Cerebellar cortex (tissue), 1 donor: ENCODE measurements around the gene SLC25A29.
A peak's percentile ranks its signal among the peaks of the same experiment; 100 is the strongest.
"Not testable (repeated sequence)": the region's sequence is repeated elsewhere in the genome, so short reads cannot be mapped to it uniquely, and the experiment has no call there.

Source experiments
- DNase-seq: peaks from one replicate; pipeline ENCODE4 v3.0.0-alpha.2; 2015; ENCODE audit warnings: low spot score

SLC25A29 gene

DNA sequence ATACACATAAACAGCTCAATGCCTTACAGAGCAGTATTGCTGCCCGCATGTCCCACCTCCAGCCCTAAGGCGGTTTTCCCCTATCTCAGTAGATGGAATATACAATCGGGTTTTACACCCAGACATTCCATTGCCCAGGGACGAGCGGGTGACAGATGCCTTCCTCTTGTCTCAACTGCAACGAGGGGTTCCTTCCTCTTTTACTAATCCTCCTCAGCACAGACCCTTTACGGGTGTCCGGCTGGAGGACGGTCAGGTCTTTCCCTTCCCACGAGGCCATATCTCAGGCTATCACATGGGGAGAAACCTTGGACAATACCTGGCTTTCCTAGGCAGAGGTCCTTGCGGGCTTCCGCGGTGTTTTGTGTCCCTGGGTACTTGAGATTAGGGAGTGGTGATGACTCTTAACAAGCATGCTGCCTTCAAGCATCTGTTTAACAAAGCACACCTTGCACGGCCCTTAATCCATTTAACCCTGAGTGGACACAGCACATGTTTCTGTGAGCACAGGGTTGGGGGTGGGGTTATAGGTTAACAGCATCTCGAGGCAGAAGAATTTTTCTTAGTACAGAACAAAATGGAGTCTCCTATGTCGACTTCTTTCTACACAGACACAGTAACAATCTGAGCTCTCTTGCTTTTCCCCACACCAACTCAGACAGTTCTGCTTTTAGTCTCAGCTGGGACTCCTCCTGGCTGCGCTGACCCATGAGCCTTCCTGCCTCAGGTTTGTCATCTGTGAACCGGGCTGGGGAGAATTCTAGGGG is 6.0 kb upstream of the SLC25A29 start:
- not testable (repeated sequence) for DNase-seq

DNA sequence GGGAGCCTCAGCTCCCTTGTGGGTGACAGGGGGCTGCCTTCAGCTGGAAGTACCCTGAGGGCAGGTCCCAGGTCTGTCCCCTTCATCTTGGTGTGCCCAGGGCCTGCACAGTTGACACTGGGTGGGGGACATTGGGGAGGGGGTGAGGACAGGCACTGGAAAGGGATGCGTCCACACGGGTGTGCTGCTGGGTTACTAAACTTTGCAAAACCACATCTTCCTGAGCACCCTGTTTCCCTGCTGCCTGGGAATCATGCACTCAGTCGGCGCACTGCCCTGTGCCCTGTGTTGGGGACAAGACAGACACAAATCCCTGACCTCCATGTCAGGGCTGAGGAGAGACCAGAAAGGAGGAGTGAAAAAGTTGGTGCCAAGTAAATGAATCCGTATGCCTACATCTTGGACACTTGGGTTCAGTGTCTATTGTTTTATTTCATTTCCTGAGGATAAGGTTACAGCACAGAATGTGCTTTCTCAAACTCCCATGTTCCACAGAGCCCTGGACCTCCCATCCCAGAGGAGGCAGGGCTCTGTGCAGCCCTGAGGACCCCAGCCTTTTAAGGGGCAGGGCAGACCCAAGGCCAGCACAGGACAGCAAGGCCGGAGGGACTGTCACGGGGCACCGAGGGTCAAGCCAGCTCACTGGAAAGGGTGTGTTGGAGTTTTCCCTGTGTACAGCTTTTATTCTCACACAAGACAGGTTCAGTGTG is 2.9 kb upstream of the SLC25A29 start:
- DNase-seq, result no peak

DNA sequence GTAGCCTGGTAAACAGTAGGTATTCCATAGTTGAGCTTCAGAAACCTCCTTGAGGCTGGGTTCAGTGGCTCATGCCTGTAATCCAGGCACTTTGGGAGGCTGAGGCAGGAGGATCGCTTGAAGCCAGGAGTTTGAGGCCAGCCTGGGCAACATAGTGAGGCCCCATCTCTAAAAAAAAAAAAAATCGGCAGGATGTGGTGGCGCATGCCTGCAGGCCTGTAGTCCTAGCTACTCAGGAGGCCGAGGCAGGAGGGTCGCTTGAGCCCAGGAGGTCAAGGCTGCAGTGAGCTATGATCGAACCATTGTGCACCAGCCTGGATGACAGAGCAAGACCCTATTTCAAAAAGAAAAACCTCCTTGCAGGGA is 2.2 kb upstream of the SLC25A29 start:
- not testable (repeated sequence) for DNase-seq

DNA sequence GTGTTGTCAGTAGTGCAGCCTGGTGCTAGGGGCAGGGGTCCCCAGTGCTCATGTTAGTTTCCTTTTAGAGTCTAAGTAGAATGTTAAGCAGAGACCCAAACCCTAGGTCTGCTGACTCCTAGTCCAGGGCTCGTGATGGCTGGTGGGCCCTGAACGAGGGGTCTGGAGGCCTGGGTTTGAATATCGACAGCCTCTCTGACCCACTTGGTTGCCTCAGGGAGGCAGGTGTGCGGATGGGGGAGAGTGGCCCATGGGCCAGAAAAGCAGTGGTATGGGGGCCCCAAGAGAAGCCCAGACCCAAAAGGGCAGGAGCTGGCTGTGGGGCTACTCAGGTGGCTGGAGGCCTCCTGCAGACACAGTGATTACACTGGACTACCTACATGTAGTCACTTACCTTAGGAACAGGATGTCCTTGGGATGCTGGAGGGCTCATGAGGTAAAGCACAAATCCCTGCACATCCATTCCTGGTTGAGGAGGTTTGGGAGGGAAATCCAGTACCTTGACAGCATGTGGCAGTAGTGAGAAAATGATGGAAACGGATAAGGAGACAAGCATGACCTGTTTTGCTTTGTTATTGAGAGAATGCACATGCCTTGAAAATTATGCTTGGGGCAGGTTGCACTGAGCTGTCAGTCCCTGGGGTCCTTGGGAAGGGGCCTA is 1.7 kb upstream of the SLC25A29 start:
- peak; percentile 40 for DNase-seq

DNA sequence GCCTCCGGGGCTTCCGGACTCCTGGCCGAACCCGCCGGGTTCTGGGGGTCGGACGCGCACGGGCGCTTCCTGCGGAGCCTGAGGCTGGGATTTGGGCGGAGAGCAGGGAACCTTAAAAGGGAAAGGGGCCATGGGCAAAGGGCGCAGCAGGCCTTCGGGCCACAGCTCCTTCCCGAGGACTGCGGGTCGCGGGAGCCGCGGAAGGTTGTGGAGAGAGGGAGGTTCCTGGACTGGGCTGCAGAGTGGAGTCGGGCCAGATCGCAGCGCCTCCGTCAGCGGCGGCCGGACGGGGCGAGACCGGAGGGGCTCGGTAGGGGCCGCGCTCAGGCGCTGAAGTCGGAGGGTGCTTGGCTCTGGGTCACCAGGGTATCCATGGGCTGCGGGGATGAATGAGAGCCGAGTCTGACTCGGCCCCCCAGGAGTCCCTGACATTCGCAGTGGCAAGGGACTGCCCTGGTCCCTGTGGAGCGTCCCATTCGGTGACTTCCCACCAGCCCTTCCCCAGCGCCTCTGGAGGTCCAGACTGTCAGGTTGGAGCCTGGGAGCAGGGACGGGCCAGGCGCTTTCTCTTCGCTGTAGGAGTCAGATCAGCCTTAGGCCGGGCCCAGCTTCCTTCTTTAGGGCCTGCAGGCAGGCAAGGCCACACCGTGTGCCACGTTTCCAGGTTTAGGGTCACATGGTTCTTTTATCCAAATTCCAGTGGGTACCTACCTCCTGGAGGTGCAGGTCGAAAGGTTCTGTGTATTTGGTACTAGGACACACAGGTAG is 938 bp upstream of the SLC25A29 start:
- DNase-seq, result no peak

DNA sequence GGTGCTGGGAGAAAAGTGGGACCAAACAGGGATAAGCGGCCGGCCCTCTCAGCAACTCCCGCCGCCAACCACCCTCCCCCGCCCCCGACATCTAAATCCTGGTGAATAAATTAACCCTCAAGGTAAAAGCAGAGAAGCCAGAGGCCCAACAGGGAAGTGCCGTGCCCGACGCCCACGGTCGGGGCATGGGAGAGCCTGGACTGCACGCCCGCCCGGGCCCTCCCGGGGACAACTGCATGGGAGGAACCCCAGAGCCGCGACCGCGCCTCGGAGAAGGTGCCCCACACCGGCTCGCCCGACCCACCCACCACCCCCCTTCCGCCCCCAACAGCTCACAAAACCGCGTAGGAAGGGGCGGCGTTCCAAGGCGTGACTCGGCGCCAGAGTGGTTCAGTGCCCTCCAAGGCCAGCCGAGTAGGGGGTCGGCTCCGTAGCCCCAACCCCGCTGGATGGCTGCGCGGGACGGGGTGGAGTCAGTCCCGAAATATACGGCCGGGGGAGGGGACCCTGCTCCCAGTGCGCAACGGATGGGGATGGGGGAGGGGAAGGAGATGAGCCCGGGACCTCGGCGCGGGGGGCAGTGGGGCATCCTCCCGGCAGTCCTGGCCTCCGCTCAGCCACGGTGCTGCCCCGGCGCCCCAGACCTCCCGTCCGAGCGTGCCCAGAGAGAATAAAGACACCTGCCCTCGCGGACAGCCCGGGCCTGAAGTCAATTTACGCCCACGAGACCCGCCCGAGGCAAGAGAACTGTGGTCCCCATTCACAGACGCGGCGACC is 732 bp downstream of the SLC25A29 start:
- no peak for DNase-seq

DNA sequence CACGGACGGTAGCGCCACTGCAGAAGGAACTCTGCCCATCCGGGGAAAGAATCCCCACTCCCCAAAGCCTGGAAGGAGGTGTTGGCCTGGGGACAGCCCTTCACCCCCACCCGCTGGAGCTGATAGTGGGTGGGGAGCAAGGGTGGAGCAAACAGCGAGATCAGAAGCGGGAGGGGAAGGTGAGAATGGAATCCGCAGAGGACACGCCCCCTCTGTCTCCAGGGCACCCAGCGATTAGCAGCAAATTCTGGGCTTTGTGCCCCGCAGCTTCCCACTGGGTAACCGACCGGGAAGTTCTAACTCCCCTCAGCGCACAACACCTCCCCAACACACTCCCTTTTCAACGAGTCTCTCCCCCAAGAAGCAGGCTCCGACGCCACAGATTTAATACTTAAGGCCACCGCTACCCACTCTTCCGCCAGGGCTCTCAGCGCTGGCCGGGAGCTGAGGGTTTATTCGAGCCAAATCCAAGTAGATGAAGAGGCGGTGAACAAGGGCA is 1.4 kb downstream of the SLC25A29 start:
- DNase-seq, result peak; percentile 50

DNA sequence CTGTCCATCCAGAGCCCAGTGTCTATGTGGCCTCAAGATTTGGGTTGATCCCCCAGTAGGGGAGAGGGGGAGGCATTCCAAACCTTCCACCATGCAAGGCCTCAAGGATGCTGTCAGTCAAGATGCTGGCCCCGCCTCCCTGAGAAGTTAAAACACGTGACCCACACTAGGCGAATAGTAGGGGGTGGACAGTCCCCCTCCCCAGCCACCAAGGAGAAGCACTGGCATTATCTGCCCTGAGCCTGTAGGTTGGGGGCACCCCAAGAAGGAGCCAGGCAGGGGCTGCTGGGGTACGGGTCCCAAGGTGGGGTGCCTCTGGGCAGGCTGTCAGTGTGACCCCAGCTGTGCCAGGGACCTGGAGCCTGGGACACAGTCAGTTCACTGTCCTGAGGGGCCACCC is 2.3 kb downstream of the SLC25A29 start:
- DNase-seq, result no peak

DNA sequence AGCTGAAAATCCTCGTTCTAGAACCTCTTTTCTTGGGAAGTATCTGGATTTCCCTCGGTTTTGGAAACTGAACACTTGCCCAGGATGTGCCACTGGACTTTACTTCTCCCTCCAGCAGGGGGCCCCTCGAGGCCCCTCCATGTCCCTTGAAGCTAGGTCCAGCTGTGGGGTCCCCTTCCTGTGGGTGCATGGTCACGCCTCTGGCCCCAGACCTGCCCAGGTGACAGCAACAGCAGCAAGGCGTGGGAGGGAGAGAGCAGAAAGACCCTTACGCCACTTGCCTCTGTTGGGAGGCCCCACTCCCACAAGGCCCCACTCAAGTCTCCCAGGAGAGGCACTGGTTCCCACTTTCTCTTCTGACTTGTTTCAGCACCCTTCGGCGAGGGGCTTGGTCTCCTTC is 3.1 kb downstream of the SLC25A29 start:
- DNase-seq, result no peak

DNA sequence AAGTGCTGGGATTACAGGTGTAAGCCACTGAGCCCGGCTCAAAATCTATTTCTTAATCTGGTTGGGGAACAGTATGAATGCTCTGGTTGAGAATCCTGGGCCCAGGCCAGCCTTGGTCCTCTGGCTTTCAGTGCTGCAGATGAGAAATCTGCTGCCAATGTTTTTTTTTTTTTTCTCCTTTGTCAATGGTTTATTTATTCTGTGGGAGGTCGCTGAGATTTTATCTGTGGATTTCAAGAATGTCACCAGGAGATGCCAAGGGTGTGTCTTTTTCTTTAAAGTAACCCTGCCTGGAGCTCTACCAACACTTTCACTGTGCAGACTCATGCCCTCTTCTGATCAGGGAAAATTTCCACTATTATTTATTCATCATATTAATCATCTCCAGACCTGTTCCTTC is 3.6 kb downstream of the SLC25A29 start:
- DNase-seq, result no peak

DNA sequence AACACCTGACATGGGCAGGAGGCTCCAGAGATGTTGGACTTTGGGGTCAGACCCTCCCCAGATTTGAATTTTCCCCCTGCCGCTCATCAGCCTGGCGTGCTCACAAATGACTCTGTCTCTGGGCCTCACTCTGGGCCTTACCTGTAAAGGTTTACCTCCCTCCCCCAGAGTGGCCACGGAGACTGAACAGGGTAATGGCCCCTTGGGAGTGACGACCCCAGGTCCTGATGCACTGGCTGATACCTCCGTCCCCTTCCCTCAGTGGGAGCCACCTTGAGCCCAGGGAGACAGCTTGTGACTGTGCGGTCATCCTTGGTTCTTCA is 7.0 kb downstream of the SLC25A29 start:
- no peak for DNase-seq

DNA sequence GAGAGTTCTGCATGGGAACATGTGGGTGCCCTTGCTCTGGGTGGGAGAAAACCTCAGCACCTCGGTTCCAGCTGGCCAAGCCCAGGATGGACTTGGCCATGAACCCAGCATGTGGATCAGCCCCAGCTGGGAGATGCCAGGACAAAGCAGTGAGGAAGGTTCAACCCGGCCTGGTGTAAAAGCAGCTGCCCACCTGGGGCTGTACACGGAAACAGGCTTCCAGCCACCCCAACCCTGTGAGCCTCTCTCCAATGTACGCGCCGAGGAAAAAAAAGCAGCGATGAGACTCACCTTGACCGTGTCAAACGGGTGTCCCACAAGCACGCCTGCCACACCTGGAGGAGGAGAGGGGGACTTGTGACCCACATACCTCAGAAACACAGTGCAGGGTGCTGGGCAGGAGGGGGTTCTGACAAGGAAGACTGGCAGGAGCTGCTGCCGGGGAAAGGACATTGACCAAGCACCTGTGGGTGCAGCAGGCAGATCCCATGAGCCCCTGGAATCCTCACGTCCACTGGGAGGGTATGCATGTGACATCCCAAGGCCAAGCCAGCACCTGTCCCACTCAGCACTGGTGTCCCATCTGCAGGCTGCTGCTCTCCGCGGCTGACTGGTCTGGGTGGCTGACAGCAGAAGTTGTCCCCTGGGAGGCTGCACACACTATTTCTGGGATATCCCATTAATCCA is 7.5 kb downstream of the SLC25A29 start:
- DNase-seq, result no peak

DNA sequence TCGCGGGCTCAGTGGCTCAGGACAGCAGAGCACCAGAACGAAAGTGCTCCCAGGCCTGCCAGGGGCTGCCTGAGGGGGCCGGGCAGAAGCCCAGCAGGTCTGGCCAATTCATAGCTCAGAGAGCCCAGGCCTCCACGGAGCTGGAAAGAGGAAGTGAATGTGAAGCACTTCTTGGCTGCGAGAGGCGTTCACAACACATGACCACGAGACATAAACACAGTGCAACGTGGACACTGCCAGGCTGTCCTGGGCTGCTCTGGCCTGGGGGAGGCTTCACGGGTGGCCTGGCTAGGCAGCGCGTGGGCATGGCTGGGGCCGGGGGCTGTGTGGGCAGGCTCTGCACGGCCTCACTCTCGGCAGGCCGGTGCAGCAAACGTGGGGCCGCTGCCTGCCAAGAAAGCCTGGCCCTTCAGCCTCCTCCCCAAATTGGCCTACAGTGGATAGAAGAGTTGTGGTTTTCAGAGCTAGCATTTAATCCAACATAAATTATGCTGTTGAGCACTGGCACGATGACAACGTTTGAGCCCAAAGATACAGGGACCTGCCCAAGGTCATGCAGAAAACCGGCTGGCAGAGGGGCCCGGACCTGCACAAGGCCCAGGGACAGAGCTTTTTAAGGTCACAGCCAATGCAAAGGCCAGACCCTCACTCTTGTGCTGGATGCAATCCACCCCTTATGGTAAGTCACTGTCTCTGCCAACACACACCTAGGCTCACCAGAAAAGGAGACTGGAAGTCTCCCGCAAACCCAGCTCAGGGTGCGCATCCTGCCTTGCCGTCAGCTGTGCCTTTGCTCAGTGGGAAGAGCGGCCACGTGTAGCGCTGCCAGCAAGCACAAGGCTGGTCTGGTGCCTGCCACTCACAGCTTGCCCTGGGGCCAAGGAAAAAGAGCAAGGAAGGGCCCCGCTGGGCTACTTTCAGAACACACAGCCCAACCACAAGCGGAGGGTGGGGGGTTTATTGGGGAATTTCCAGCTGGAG is 8.6 kb downstream of the SLC25A29 start:
- peak; percentile 71 for DNase-seq

DNA sequence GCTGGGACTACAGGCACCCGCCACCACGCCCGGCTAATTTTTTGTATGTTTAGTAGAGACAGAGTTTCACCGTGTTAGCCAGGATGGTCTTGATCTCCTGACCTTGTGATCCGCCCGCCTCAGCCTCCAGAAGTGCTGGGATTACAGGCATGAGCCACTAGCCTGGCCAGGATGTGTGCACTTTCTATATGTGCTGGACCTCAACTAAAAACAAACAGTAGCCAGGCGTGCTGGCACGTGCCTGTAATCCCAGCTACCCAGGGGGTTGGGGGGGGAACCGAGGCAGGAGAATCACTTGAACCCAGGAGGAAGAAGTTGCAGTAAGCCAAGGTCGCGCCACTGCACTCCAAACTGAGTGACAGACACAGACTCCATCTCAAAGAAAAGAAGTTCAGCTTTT is 9.5 kb downstream of the SLC25A29 start:
- DNase-seq, result not testable (repeated sequence)

DNA sequence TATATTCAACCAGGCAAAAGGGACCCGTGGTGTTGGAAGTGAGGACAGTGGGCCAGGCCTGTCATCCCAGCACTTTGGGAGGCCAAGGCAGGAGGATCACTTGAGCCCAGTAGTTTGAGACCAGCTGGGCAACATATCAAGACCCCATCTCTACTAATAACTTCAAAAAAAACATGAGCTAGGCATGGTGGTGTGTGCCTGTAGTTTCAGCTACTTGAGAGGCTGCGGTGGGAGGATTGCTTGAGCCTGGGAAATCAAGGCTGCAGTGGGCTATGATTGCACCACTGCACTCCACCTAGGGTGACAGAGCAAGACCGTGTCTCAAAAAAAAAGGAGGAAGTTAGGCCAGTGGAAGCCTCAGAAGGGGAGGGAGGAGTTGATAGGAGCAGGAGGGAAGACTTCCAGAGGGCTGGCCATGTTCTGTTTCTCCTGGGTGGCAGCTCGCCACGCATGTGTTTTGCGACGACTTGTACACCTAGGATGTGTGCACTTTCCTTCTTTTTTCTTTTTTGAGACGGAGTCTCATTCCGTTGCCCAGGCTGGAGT is 10.1 kb downstream of the SLC25A29 start:
- no peak for DNase-seq

DNA sequence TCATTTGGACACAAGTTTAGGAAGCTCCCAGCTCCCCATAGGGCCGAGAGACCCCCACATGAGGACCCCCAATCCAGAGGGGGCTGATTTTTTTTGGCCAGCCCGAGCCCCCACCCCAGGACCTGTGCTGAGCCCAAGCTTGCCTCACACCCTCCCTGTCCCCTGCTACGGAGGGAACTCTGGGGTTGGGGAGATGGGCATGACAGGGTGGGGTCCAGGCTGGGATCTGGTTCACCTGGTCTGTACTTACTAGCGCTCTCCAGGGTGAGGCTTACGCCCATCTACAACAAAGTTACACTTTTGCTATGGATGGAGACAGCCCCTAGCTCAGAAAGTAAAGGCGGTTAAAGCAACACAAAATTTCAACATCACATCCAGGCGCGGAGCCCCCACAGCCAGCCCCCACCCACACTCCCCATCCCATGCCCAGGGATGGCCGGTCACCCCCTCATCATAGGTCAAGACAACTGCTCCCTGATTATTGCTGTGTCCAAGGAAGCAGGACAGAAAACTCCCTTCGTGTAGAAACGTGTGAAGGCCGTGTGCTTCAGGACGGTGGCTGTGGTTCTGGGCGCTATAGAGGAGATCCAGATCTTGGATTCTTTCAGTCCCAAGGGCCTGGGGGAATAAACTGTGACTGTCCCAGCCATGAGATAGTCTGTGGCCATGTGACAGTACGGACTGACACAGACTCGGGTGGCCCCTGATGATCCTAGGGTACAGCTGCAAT is 10.7 kb downstream of the SLC25A29 start:
- no peak for DNase-seq

DNA sequence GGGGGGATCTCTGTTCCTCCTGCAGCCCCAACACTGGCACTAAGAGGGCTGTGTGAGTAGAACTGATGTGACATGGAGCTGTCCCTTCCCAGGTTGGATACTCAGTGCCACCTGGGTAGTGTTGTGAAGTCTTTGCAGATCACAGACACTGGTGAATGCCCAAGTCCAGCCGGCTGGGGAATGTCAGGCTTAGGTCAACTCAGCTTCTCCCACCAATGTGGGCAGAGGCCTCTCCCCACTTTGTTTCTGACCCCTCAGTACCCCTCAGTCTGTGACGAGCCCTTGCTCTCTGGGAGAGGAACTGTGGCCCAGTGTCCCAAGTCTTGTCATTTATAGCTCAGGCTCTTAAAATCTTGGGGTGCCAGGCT is 11.3 kb downstream of the SLC25A29 start:
- no peak for DNase-seq

DNA sequence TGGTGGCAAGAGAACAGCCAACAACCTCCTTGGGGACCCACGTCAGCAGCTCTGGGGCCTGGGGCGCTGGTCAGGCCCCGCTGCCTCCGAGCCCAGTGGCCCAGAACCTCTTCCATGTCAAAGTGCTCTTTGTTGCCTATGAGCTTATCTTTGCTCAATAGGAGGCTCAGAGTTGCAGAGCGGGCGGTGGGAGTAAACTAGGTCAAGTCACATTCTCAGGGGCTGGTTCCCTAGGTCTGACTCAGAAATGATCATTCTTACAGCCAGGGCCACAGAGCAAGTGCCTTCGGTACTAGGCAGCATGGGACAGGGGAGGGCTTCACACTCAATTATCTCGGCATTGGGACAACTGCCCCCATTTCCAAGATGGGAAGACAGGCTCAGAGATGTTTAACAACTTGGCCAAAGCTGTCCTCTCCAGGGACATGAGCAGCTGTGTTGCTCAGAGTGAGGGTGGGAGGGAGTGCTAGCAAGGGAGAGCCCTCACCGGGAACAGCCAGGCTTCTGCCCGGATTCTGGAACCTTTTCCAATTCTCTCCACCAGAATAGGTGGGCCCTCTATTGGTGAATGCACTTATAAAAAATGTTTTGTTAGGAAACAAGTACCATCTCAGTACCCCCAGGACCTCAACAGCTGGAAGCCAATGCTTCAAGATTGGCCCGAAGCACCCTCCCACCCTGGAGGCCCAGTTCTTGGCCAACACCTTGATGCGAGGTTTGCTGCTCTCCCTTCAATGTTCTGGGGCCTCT is 11.9 kb downstream of the SLC25A29 start:
- DNase-seq, result no peak
